Body of pancreas (tissue), 4 donors: ENCODE results near the gene NKIRAS2.

Experiments used
- CTCF ChIP-seq, 7 experiments: fragments of 450-650 bp in 4 of 7; fragments of 200-600 bp in 3 of 7; sonication (generic) in 3 of 7; IDR thresholded peaks; one replicate each; pipeline ENCODE4 v1.5.1; 2016 to 2019; ENCODE audit warnings: antibody characterized with exemption in 7 of 7
- POLR2A ChIP-seq, 3 donors: fragments of 450-650 bp; IDR thresholded peaks; one replicate each; pipeline ENCODE4 v1.6.1; 2016; ENCODE audit warnings: antibody characterized with exemption in 3 of 3, mild to moderate bottlenecking in 2 of 3

DNA sequence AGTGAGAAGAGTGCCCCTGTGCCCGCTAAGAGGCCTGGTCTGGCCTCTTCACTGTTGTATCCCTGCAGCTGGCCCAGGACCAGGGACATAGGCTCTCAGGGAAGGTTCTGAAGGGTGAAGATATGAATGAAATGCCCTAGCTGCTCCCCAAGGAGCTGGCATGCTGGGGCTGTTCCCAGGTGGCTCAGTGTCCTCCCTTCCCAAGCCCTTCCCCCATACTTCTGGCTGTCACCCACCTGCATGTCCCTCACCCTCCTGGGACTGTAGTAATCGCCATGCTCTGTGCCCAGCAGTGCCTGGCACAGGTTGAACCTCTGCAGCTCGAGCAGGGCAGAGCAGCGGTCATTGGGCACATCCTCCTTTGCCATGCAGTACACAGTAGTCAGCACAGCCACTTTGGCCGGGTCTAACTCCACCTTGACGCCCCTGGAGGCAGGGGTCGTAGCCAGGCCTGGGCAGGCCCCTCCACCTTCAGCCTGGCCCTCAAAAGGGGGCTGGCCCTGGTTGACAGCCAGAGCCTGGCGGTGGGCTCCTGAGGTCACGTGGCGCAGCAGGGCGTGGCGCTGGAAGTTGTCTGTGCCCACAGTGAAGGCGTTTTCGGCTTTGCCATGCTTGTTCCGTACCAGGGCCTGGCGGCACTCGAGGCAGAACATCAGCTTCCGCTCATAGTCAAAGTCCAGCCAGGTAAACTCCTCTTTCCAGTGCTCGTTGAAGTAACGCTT, 22.9 kb downstream of the NKIRAS2 start:
- TF ChIP-seq CTCF (IDR thresholded peaks at IDR 0.05) (no peak), POLR2A (IDR thresholded peaks at IDR 0.05) (no peak)
